ENCODE measurements around the gene FAM135A. TPM values are rescaled to one million over a fixed set of nuclear protein-coding genes. Genes with fewer than 3 reads are reported as not detected.
A peak's percentile ranks its signal among the peaks of the same experiment; 100 is the strongest.
"Not testable (repeated sequence)": the region's sequence is repeated elsewhere in the genome, so short reads cannot be mapped to it uniquely, and the experiment has no call there.

FAM135A gene
- total and polyA plus RNA-seq, 7 experiments from 2014 or later = 2.8 to 15.4 (median 9.4) TPM

- ChIA-PET POLR2A (no interaction called here), CTCF (no interaction called here)
- Histone ChIP-seq H3K4me3 (ENCODE audit: low read length) (no peak overlapping the region), H3K27me3 (ENCODE audit: control insufficient read depth in 2 of 2, insufficient read depth in 2 of 2, low read length in 2 of 2) (no peaks in the 10 kb centered on the region), H3K4me1 (ENCODE audit: control insufficient read depth in 2 of 2, insufficient read depth in 2 of 2, low read length in 2 of 2) (no peaks in the 10 kb centered on the region), H3K9me3 (ENCODE audit: control insufficient read depth in 2 of 3, low read length in 3 of 3) (no peaks in the 10 kb centered on the region), H3K27ac (ENCODE audit: low read depth, low read length) (no peak overlapping the region), H3K36me3 (ENCODE audit: control insufficient read depth in 2 of 3, insufficient read depth in 3 of 3, low read length in 3 of 3) (peaks cover 0 to 5% (median 0%) of the 10 kb centered on the region in 3 experiments)
- no peaks in the 10 kb centered on the region for H3K27me3 Mint-ChIP-seq
- intact Hi-C loops (cut with micrococcal nuclease) = no loop called here
- no peak overlapping the region for H3K27ac Mint-ChIP-seq
- H3K9me3 Mint-ChIP-seq = peaks cover 1 to 26% (median 9%) of the 10 kb centered on the region in 11 donors
- H3K4me1 Mint-ChIP-seq = no peaks in the 10 kb centered on the region
- no peak overlapping the region for H3K4me3 Mint-ChIP-seq
- peaks cover 10 to 54% (median 33%) of the 10 kb centered on the region in 5 donors for H3K36me3 Mint-ChIP-seq
- DNase-seq (no peak), ATAC-seq (no peak)
These were observed 31.7 kb downstream of the FAM135A start for GRCh38 chr6:70445001-70445400.

GRCh38 chr6:70447343-70448070 lies 34.2 kb downstream of the FAM135A start:
- H3K4me1 Mint-ChIP-seq; POLR2A ChIA-PET; H3K27ac Mint-ChIP-seq; DNase-seq; ATAC-seq; intact Hi-C loops (cut with micrococcal nuclease); H3K27me3 Mint-ChIP-seq; H3K4me3 Mint-ChIP-seq; H3K4me1 ChIP-seq (ENCODE audit: control insufficient read depth in 2 of 2, insufficient read depth in 2 of 2, low read length in 2 of 2); H3K27me3 ChIP-seq (ENCODE audit: control insufficient read depth in 2 of 2, insufficient read depth in 2 of 2, low read length in 2 of 2); H3K9me3 ChIP-seq (ENCODE audit: control insufficient read depth in 2 of 3, low read length in 3 of 3); H3K4me3 ChIP-seq (ENCODE audit: low read length); CTCF ChIA-PET; H3K36me3 ChIP-seq (ENCODE audit: control insufficient read depth in 2 of 3, insufficient read depth in 3 of 3, low read length in 3 of 3); H3K27ac ChIP-seq (ENCODE audit: low read depth, low read length): not testable (repeated sequence)
- H3K9me3 Mint-ChIP-seq = peaks cover 2 to 29% (median 11%) of the 10 kb centered on the region in 11 donors
- H3K36me3 Mint-ChIP-seq = peaks cover 10 to 66% (median 34%) of the 10 kb centered on the region in 5 donors

- intact Hi-C loops (cut with micrococcal nuclease); H3K4me1 Mint-ChIP-seq; H3K27me3 ChIP-seq (ENCODE audit: control insufficient read depth in 2 of 2, insufficient read depth in 2 of 2, low read length in 2 of 2); H3K27me3 Mint-ChIP-seq; POLR2A ChIA-PET; DNase-seq; H3K4me1 ChIP-seq (ENCODE audit: control insufficient read depth in 2 of 2, insufficient read depth in 2 of 2, low read length in 2 of 2); CTCF ChIA-PET; H3K9me3 ChIP-seq (ENCODE audit: control insufficient read depth in 2 of 3, low read length in 3 of 3); H3K4me3 Mint-ChIP-seq; ATAC-seq; H3K36me3 ChIP-seq (ENCODE audit: control insufficient read depth in 2 of 3, insufficient read depth in 3 of 3, low read length in 3 of 3); H3K27ac ChIP-seq (ENCODE audit: low read depth, low read length); H3K4me3 ChIP-seq (ENCODE audit: low read length); H3K27ac Mint-ChIP-seq: not testable (repeated sequence)
- peaks cover 0 to 12% (median 4%) of the 10 kb centered on the region in 11 donors for H3K9me3 Mint-ChIP-seq
- peaks cover 5 to 57% (median 29%) of the 10 kb centered on the region in 5 donors for H3K36me3 Mint-ChIP-seq
These were observed 40.6 kb downstream of the FAM135A start for GRCh38 chr6:70453899-70454298.

GRCh38 chr6:70456735-70457134 lies 43.4 kb downstream of the FAM135A start:
- H3K4me3 Mint-ChIP-seq = no peak overlapping the region
- H3K9me3 ChIP-seq (ENCODE audit: control insufficient read depth in 2 of 3, low read length in 3 of 3) = no peaks in the 10 kb centered on the region
- H3K4me1 ChIP-seq (ENCODE audit: control insufficient read depth in 2 of 2, insufficient read depth in 2 of 2, low read length in 2 of 2) = no peaks in the 10 kb centered on the region
- H3K36me3 Mint-ChIP-seq = peaks cover 5 to 47% (median 26%) of the 10 kb centered on the region in 5 donors
- H3K27me3 ChIP-seq (ENCODE audit: control insufficient read depth in 2 of 2, insufficient read depth in 2 of 2, low read length in 2 of 2) = no peaks in the 10 kb centered on the region
- no peak overlapping the region for H3K4me3 ChIP-seq (ENCODE audit: low read length)
- no peaks in the 10 kb centered on the region for H3K27me3 Mint-ChIP-seq
- DNase-seq (no peak), ATAC-seq (no peak)
- H3K9me3 Mint-ChIP-seq = peaks cover 0 to 8% (median 0%) of the 10 kb centered on the region in 11 donors
- intact Hi-C loops (cut with micrococcal nuclease) = no loop called here
- ChIA-PET CTCF (no interaction called here), POLR2A (no interaction called here)
- no peaks in the 10 kb centered on the region for H3K36me3 ChIP-seq (ENCODE audit: control insufficient read depth in 2 of 3, insufficient read depth in 3 of 3, low read length in 3 of 3)
- no peak overlapping the region for H3K27ac ChIP-seq (ENCODE audit: low read depth, low read length)
- peaks cover 0 to 3% (median 0%) of the 10 kb centered on the region in 7 donors for H3K4me1 Mint-ChIP-seq
- peak overlapping the region in 1 of 9 donors; percentile 3 for H3K27ac Mint-ChIP-seq

GRCh38 chr6:70459235-70459634 lies 45.9 kb downstream of the FAM135A start:
- Mint-ChIP-seq H3K9me3 (peaks cover 0 to 2% (median 0%) of the 10 kb centered on the region in 11 donors), H3K4me1 (no peaks in the 10 kb centered on the region), H3K27ac (no peak overlapping the region), H3K27me3 (no peaks in the 10 kb centered on the region), H3K4me3 (no peak overlapping the region), H3K36me3 (peaks cover 0 to 31% (median 13%) of the 10 kb centered on the region in 5 donors)
- H3K4me3 ChIP-seq (ENCODE audit: low read length) = no peak overlapping the region
- H3K27me3 ChIP-seq (ENCODE audit: control insufficient read depth in 2 of 2, insufficient read depth in 2 of 2, low read length in 2 of 2) = no peaks in the 10 kb centered on the region
- no peaks in the 10 kb centered on the region for H3K36me3 ChIP-seq (ENCODE audit: control insufficient read depth in 2 of 3, insufficient read depth in 3 of 3, low read length in 3 of 3)
- CTCF ChIA-PET = no interaction called here
- no peaks in the 10 kb centered on the region for H3K9me3 ChIP-seq (ENCODE audit: control insufficient read depth in 2 of 3, low read length in 3 of 3)
- intact Hi-C loops (cut with micrococcal nuclease) = no loop called here
- H3K4me1 ChIP-seq (ENCODE audit: control insufficient read depth in 2 of 2, insufficient read depth in 2 of 2, low read length in 2 of 2) = no peaks in the 10 kb centered on the region
- ATAC-seq = no peak
- POLR2A ChIA-PET = no interaction called here
- no peak for DNase-seq
- no peak overlapping the region for H3K27ac ChIP-seq (ENCODE audit: low read depth, low read length)

- H3K9me3 ChIP-seq (ENCODE audit: control insufficient read depth in 2 of 3, low read length in 3 of 3); H3K27ac ChIP-seq (ENCODE audit: low read depth, low read length); H3K27ac Mint-ChIP-seq; CTCF ChIA-PET; H3K27me3 Mint-ChIP-seq; H3K4me3 Mint-ChIP-seq; H3K4me1 Mint-ChIP-seq; ATAC-seq; POLR2A ChIA-PET; DNase-seq; H3K4me3 ChIP-seq (ENCODE audit: low read length); H3K27me3 ChIP-seq (ENCODE audit: control insufficient read depth in 2 of 2, insufficient read depth in 2 of 2, low read length in 2 of 2); H3K4me1 ChIP-seq (ENCODE audit: control insufficient read depth in 2 of 2, insufficient read depth in 2 of 2, low read length in 2 of 2); H3K9me3 Mint-ChIP-seq; intact Hi-C loops (cut with micrococcal nuclease); H3K36me3 ChIP-seq (ENCODE audit: control insufficient read depth in 2 of 3, insufficient read depth in 3 of 3, low read length in 3 of 3): not testable (repeated sequence)
- H3K36me3 Mint-ChIP-seq = peaks cover 0 to 26% (median 12%) of the 10 kb centered on the region in 5 donors
These were observed 46.4 kb downstream of the FAM135A start for GRCh38 chr6:70459699-70460098.

GRCh38 chr6:70470016-70470415 lies 56.7 kb downstream of the FAM135A start:
- H3K27me3 Mint-ChIP-seq = no peaks in the 10 kb centered on the region
- POLR2A ChIA-PET = no interaction called here
- DNase-seq = no peak

More at GRCh38 chr6:70470016-70470415, 56.7 kb downstream of the FAM135A start:
- peaks cover 10 to 64% (median 39%) of the 10 kb centered on the region in 5 donors for H3K36me3 Mint-ChIP-seq
- Histone ChIP-seq H3K4me3 (ENCODE audit: low read length) (no peak overlapping the region), H3K36me3 (ENCODE audit: control insufficient read depth in 2 of 3, insufficient read depth in 3 of 3, low read length in 3 of 3) (peaks cover 0 to 13% (median 0%) of the 10 kb centered on the region in 3 experiments), H3K9me3 (ENCODE audit: control insufficient read depth in 2 of 3, low read length in 3 of 3) (no peaks in the 10 kb centered on the region), H3K27ac (ENCODE audit: low read depth, low read length) (no peak overlapping the region), H3K4me1 (ENCODE audit: control insufficient read depth in 2 of 2, insufficient read depth in 2 of 2, low read length in 2 of 2) (no peaks in the 10 kb centered on the region), H3K27me3 (ENCODE audit: control insufficient read depth in 2 of 2, insufficient read depth in 2 of 2, low read length in 2 of 2) (no peaks in the 10 kb centered on the region)
- H3K4me1 Mint-ChIP-seq = peaks cover 0 to 2% (median 0%) of the 10 kb centered on the region in 7 donors
- ATAC-seq = no peak
- intact Hi-C loops (cut with micrococcal nuclease) = no loop called here
- no peak overlapping the region for H3K4me3 Mint-ChIP-seq
- no peak overlapping the region for H3K27ac Mint-ChIP-seq
- H3K9me3 Mint-ChIP-seq = peaks cover 0 to 2% (median 0%) of the 10 kb centered on the region in 11 donors
- CTCF ChIA-PET = no interaction called here
